HG03280 (cell line): ENCODE measurements around the gene ASIC4.

Experiments used
- ATAC-seq: cut with Tn5 transposase; IDR thresholded peaks from one replicate; pipeline ENCODE4 v1.9.1; 2021; ENCODE audit warnings: mild to moderate bottlenecking, moderate library complexity; ENCODE audit not compliant: unreplicated experiment

ASIC4 gene

GRCh38 chr2:219548990-219549389 is 34.7 kb downstream of the ASIC4 start:
- no peak for ATAC-seq

- no peak for ATAC-seq
Measured at GRCh38 chr2:219549619-219550018, 35.3 kb downstream of the ASIC4 start.

- ATAC-seq, result peak; percentile 11
Measured at GRCh38 chr2:219551441-219552381, 37.4 kb downstream of the ASIC4 start.

GRCh38 chr2:219552382-219553167 is 38.3 kb downstream of the ASIC4 start:
- peak; percentile 74 for ATAC-seq

- no peak for ATAC-seq
Measured at GRCh38 chr2:219553168-219553417, 38.8 kb downstream of the ASIC4 start.

GRCh38 chr2:219553463-219553963 is 39.2 kb downstream of the ASIC4 start:
- no peak for ATAC-seq

- no peak for ATAC-seq
Measured at GRCh38 chr2:219554350-219554749, 40.1 kb downstream of the ASIC4 start.

GRCh38 chr2:219555956-219556355 is 41.7 kb downstream of the ASIC4 start:
- ATAC-seq, result no peak

GRCh38 chr2:219556413-219556812 is 42.1 kb downstream of the ASIC4 start:
- no peak for ATAC-seq

GRCh38 chr2:219557320-219557719 is 43.0 kb downstream of the ASIC4 start:
- ATAC-seq, result no peak

GRCh38 chr2:219557791-219558785 is 43.8 kb downstream of the ASIC4 start:
- no peak for ATAC-seq

GRCh38 chr2:219559156-219559915 is 45.1 kb downstream of the ASIC4 start:
- no peak for ATAC-seq

GRCh38 chr2:219560037-219560892 is 46.0 kb downstream of the ASIC4 start:
- ATAC-seq, result no peak

GRCh38 chr2:219560893-219561178 is 46.6 kb downstream of the ASIC4 start:
- ATAC-seq, result no peak

- no peak for ATAC-seq
Measured at GRCh38 chr2:219561179-219562048, 47.1 kb downstream of the ASIC4 start.

GRCh38 chr2:219562049-219563020 is 48.1 kb downstream of the ASIC4 start:
- ATAC-seq, result no peak

- ATAC-seq, result no peak
Measured at GRCh38 chr2:219563271-219563928, 49.1 kb downstream of the ASIC4 start.
